HG03354 (cell line): ENCODE results near the gene SIK2.

Experiments
- ATAC-seq: cut with Tn5 transposase; IDR thresholded peaks from one replicate; pipeline ENCODE4 v1.9.1; 2021; ENCODE audit warnings: mild to moderate bottlenecking; ENCODE audit not compliant: unreplicated experiment, poor library complexity, severe bottlenecking

Gene SIK2

DNA sequence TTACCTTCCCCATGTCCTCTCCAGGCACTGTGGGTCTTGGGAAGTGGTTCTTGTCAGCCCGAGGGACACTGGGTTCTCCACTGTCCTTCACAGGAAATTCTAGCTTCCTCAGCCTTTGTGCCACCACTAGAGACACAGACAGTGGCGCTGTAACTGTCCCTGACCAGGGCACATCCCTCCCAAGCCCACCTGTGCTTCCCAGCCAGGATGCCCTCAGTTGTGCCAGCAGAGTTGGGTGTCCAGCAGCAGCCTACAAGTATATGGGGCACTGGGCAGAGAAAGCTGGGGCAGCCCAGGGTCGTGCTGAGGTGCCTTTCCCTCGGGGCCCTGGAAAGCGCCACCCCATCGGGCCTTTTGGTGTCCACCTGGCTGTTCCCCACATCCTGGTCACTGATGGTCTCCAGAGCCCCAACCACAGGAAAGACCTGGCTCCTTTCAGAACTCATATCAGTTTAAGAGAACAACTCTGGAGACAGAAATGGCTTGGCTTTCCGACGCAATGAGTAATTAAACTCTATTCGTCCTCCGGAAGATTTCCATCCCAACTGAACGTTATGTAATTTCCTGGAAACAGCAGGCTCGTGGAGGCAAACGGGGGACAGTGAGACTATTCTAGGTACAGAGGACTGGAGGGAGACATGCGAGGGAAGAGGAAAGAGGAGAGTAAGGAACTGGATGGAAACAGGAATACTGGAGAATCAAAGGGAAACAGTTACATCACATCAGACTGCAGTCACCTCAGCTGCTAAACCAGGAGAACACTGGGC lies 135.4 kb downstream of the SIK2 start:
- no peak for ATAC-seq

DNA sequence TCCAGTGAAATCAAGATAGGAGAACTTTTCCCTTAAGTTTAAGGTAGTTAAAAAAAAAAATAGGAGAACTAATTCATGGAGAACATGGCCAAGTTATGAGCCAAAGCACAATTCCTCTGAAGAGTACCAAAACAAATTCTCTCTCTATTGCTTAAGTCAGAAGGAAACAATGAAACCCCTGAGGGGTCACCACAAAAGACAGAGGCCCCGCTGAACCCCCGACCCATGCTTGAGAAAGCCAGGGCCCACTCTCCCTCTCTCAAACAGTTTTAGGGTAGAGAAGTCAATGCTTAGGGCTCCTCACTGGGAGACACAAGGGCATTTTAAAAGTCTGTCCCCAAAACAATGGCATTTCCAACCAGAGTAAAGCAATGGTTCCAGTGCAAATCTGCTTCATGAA lies 137.1 kb downstream of the SIK2 start:
- no peak for ATAC-seq

DNA sequence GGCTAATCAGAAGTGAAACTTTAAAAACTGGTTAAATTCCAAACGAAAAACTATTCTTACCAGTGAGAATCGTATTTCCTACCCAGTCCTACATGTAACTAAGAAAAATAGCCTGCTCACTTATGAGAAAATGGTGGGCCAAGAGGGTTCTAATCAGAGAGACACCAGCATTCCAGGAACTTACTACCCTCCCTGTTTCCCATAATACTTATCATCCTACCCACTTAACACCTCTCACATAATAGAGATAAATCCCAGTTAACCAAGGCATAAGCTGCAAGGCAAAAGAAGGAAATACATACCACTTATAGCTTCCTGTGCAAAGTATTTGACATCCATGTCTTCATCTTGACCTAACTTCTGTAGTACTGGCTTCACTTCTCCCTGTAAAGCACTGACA lies 139.5 kb downstream of the SIK2 start:
- no peak for ATAC-seq

DNA sequence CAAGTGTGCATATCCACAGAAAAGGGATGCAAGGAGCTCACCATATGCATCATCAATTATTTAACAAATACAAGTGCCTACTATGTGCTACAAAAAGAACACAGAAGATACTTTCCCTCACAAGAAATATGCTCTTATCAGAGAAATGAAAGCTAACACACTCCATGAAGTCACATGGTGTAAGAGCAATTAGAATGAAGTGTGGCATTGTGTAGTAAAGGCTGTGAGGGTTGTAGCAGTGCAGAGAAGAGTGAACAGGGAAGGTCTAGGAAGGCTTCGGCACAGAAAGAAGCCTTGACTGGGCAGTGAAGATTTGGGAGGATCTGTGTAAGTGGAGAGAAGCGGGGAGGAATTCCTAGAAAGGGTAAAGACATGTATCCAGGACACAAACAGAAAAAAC lies 141.5 kb downstream of the SIK2 start:
- no peak for ATAC-seq

DNA sequence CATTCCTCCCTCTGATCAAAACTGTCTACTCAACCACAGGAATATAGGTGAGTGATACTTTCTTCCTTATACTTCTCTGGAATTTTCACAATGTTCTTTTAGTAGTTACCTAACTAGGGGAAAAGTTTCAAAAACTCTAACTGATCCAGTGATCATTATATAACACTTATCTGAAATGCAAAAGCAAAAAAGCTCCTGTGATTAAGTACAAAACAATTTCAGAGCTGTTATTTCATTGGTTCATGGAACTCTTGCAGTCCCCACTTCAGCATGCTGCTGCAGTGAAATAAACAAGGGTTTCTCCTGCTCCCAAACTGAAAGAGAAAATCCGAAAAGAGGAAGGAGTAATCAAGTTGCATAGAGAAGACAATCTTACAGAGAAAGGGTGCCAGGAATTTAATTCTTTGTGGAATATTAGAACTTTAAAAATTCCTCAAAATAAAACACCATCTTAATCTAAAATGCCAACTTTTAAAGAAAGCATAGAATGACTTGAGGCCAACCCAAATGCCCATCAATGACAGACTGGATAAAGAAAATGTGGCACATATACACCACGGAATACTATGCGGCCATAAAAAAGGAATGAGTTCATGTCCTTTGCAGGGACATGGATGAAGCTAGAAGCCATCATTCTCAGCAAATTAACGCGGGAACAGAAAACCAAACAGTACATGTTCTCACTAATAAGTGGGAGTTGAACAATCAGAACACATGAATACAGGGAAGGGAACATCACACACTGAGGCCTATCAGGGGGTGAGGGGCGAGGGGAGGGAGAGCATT lies 143.7 kb downstream of the SIK2 start:
- no peak for ATAC-seq

DNA sequence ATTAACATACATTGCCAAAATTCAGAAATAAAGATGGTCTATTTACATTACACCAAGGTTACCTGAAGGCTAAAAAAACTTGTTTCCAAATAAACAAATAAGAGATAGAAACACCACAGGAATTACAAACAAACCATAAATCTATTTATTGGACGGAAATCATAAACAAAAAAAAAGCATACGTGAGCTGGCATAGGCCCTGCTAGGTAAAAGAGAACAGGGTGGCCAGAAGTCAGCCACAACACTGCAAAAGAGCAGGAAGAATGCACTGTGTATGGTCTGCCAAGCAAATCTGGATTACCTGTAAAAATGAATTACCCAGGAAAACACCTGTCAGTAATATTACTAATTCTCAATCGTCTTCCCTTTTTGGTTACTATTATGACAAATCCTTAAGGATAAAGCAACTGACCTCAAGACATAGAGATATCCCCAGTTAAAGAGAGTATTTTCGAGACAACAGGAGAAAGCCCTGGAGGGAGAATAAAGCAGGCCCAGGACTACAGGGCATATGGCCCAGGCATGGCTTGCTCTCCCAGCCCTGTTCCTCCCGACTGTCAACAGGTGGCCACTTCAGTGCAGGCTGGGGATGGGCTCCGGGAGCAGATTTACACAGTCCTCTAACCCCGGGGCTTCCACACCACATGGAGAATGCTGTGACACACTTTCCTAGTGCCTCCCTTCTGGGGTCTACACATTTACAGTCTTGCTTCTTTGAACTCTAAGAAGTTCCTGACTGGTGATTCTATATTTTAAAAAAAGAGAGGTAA lies 146.0 kb downstream of the SIK2 start:
- ATAC-seq: no peak

DNA sequence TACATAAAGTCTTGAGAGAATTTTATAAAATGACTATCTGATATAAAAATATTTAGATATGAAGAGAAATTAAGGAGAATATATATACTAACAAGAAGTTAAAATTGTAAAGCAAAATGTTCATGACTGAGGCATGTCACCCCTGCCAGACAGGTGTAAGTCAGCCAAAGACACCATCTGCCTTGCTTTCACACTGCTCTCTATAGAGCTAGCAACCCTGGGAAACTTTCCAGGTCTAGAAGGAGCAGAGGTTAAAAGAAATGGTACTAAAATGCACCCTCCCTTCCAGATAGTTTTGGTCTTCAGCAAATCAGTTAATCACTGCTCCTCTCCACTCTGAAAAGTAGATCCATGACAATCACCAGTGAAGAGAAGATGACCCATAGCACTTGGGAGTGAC lies 147.4 kb downstream of the SIK2 start:
- no peak for ATAC-seq

DNA sequence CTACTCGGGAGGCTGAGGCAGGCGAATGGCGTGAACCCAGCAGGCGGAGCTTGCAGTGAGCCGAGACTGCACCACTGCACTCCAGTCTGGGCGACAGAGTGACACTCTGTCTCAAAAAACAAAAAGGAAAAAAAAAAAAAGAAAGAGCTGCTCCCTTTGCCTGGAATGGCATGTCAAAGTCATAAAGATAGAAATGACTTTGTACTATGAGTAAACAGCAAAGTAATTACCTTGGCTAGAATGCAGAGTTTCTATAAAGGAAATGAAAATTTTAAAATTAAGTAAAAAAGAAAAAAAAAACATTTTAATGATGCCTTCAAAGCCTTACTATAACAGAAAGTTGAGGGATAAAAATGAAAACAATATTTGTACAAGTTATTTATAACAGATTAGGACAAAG lies 153.8 kb downstream of the SIK2 start:
- no peak for ATAC-seq

DNA sequence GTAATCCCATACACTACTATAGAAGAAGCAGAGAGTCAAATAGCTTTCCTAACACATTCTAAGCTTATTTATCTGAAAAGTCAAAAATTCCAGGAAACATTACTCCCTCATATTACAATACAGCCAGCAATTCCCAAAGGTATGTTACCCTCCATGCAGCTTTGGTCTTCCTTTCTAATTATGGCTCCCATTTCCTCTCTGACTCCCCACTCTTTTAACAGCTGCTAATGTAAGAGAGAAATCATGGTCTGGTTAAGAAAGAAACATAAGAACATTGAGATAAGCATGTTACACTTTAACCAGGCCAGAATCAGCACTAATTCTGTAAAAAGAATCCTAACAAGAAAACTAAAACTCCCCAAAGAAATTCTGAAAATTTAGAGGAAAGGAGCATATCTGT lies 157.1 kb downstream of the SIK2 start:
- no peak for ATAC-seq

DNA sequence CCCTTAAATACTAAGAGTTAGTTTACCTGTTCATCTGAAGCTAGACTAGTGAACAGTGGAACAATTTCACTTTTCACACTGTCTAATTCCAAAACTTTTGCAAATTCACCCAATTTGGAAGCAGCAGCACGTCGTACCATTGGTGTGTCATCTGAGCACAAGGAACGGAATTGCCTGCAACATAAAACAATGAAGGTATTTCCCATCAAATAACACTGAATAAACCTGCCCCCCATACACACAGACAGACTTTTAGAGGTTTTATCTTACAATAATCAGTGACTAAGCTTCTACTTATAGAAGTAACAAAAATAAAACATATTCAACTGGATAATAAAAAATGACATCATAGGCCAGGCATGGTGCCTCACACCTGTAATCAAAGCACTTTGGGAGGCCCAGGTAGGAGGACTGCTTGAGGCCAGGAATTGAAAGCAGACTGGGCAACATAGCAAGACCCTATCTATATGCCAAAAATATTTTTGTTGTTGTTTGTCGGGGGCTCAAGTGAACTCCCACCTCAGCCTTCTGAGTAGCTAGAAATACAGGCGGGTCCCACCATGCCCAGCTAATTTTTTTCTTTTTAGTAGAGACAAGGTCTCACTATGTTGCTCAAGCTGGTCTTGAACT lies 157.6 kb downstream of the SIK2 start:
- no peak for ATAC-seq

DNA sequence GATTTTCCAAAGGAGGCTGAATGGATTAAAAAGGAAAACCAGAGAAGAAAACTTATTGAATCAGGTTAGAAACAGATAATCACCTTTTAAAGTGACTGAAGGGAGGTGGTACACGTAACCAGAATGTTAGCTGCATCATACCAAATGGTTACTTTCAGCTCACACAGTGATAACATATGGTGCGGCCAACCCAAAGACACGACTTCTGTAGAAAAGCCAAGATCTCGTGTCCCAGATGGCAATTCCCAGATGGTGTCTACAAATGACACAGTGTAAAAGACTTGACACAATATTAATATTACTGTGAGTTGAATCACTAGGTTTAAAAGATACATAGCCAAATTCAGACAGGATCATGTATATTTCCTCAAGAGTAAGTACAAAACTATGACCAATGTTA lies 158.8 kb downstream of the SIK2 start:
- ATAC-seq: no peak

DNA sequence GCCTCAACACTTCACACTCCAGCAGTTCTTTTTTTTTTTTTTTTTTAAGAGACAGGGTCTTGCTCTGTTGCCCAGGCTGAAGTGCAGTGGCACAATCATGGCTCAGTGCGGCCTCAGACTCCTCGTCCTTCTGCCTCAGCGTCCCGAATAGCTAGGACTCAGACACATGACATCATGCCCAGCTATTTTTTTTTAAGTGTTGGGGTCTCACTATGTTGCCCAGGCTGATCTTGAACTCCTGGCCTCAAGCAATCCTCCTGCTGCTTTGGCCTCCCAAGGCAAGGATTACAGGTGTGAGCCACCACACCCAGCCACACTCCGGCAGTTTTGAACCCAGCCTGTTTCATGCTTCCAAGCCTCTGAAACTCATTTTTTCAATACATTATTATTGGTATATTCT lies 160.3 kb downstream of the SIK2 start:
- no peak for ATAC-seq

DNA sequence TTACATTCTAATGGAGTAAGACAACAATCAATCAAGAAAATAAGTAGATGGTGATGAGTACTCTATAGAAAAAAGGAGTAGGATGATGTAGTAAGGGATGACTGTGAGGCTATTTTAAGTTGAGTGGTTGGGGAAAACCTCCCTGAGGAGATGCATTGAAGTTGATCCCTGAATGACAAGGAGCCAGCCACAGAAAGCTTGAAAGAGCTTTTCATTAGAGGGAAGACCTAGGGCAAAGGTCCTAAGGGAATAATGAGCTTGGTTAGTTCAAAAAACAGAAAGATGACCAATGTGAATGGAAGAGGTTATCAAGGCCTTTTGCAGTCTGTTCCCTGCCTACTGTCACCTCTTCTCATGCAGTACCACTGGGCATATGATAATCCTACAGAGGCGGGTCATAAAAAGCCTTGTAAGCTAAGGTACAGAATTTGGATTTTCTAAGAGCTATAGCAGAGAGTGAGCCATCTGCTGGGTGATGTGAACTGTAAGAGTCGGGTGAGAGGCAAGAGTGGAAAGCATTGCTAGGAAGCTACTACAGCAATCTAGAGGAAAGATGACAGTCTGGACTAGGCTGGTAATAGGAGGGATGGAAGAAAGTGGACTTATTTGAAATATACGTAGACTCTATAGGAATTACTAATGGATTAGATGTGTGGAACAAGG lies 160.9 kb downstream of the SIK2 start:
- no peak for ATAC-seq

DNA sequence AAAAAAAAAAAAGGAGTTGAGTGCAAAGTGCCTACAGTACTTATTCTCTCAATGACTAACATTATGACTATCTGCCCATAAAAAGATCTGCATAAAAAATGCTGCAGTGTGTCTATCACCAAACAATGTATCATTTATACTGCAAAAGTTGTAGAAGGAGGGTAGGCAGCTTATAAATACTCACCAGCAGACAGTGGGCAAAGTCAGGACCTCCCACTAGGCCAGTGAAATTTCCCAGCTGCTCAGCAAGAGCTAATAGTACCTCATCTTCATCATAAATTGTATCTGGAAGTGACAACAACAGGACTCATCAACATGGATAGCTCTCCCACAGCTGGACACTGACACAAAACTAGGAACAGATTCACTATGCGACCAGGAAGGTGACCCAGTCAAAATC lies 162.4 kb downstream of the SIK2 start:
- no peak for ATAC-seq

DNA sequence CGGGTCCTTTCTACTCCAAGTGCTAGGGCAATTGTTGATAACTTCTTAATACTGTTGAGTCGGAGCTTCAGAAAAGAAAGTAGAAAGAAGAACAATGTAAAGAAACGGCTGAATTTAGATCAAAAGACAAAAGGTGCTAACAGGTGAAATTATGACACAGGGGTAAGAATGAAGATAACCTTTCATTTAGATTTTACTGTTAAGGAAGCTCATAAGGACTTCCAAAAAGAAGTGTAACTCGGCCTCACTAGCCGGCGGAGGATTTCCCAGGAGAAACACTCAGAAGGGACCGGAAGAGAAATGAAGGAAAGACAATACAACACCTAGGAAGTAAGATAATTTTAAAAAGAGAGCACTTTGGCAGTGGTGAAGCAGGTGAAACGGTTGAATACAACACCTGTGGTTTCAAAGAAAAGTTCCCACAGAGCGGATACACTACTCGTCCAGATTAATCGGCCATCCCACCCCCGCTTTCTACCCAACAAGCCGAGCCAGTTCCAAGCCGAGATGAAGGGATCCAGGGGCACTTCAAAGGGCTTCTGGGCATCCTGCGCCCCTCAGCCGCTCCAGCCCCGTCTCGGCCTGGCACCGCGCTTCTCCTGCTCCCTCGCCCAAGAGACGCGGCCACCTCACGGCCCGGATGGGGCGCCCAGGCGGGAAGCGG lies 163.2 kb downstream of the SIK2 start:
- peak; percentile 41 for ATAC-seq

DNA sequence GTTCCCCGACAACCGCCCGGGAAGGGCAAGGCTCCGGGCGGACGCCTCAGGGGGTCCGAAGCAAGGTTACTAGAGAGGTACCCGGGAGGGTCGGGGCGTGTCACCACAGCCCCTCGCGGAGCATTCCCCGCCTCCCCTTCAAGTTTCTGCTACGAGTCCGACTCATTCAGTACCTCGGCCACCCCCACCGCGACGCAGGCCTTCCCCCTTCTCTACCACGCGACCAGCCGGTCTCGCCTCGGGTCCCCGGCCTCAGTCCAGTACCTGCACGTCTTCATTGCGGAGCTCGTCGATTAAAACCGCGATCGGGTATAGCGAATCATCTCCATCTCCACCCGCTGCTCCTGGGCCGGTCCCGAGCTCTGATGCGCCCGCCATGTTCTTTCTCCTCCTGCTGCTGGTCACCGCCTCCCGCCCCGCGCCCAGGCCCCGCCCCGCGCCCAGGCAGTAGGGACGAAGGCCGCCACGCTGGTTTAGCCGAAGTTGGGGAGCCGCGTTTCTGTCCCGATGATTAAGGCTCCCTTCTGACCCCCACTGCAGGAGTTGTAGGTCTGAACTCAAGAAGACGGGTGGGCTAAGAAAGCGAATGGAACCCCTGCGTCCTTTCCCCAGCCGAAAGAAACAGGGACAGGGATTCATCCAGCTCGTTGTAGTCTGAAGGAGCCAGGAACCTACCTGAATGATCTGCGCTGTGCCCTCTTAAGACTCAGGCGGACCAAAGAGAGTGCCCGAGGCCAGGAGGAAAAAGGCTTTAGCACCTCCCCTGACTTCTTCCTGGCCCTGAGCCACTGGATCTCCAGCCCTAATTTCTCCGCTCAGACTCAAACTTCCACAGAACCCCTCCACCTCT lies 164.0 kb downstream of the SIK2 start, which contains the start of gene PPP2R1B:
Gene PPP2R1B (minus strand): TSS at position 406 of the 850 bp plus-strand sequence. CDS start 28 bp downstream, at position 378.
- ATAC-seq: peak; percentile 94

DNA sequence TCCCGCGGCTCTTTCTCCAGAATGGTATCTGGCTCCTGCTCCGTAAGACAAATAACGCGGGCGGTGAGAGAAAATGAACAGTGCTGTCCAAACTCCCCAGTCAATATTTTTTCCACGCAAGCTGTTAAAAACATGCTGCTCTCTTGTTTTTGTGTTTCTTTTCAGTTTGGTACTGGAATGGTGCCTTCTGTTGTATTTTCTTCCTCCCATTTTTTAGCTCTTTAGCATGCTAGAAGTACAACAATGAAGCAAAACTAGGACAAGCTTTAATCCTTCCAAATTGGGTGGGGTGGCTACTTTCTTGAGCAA lies 164.5 kb downstream of the SIK2 start:
- peak; percentile 1 for ATAC-seq

DNA sequence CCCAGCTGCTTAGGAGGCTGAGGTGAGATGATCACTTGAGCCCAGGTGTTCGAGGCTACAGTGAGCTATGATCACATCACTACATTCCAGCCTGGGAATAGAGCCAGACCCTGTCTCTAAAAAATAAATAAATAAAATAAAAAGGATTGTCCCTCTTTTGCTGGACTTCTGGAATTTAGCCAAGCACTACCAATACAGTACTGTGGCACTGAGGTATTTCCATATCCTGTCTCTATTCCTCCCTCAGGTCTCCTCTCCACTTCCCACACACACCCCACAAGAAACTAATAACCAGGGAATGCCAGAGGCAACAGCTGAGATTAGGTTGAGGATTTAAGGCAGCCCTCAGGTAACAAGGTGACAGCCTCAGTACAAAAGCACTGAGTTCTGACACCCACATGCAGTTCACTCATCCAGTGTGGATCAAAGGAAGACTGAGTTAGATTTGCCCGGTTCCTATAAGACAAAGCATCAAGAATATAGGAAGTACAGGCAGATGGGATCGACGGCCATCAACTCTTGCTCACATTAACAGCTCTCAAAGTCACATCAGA lies 168.4 kb downstream of the SIK2 start:
- no peak for ATAC-seq
